Trophoblast cell (in vitro differentiated cells and primary cell): ENCODE data around the gene NDUFA7.

Experiments
- DNase-seq, 2 donors: peaks; one replicate each; pipeline ENCODE4 v3.0.0-alpha.2; 2016
- H2AFZ ChIP-seq: 2 replicates; pipeline ENCODE4 v1.6.1; 2013; ENCODE audit warnings: low read length, moderate library complexity, mild to moderate bottlenecking; ENCODE audit not compliant: insufficient read depth, poor library complexity
- H2AK5ac ChIP-seq: 2 replicates; pipeline ENCODE4 v1.6.1; 2013; ENCODE audit warnings: mild to moderate bottlenecking, low read length
- H2BK120ac ChIP-seq: 2 replicates; pipeline ENCODE4 v1.6.1; 2013; ENCODE audit warnings: low read length, mild to moderate bottlenecking, moderate library complexity; ENCODE audit not compliant: insufficient read depth, poor library complexity
- H2BK12ac ChIP-seq: 2 replicates; pipeline ENCODE4 v1.6.1; 2013; ENCODE audit warnings: mild to moderate bottlenecking, low read length, moderate library complexity
- H2BK5ac ChIP-seq: 2 replicates; pipeline ENCODE4 v1.6.1; 2013; ENCODE audit warnings: low read length, low read depth, moderate library complexity, mild to moderate bottlenecking; ENCODE audit not compliant: poor library complexity
- H3K14ac ChIP-seq: 2 replicates; pipeline ENCODE4 v1.6.1; 2013; ENCODE audit warnings: mild to moderate bottlenecking, low read length
- H3K18ac ChIP-seq: 2 replicates; pipeline ENCODE4 v1.6.1; 2013; ENCODE audit warnings: mild to moderate bottlenecking, low read length
- H3K23ac ChIP-seq: 2 replicates; pipeline ENCODE4 v1.6.1; 2013; ENCODE audit warnings: low read length
- H3K27ac ChIP-seq: 2 replicates; pipeline ENCODE4 v1.5.1; 2013; ENCODE audit warnings: low read depth, mild to moderate bottlenecking, inconsistent platforms, low read length, moderate library complexity
- H3K27me3 ChIP-seq: 2 replicates; pipeline ENCODE4 v1.6.1; 2013; ENCODE audit warnings: inconsistent platforms, mild to moderate bottlenecking, low read length, moderate library complexity; ENCODE audit not compliant: insufficient read depth
- H3K36me3 ChIP-seq, 2 experiments: 1 replicate in 1 of 2; 2 replicates in 1 of 2; pipeline ENCODE4 v1.6.1; 2013; ENCODE audit warnings: low read length in 2 of 2, mild to moderate bottlenecking in 2 of 2, moderate library complexity in 1 of 2; ENCODE audit not compliant: insufficient read depth in 2 of 2, control insufficient read depth in 1 of 2
- H3K4ac ChIP-seq: 2 replicates; pipeline ENCODE4 v1.6.1; 2013; ENCODE audit warnings: low read depth, mild to moderate bottlenecking, low read length, moderate library complexity
- H3K4me1 ChIP-seq, 2 experiments: 1 replicate in 1 of 2; 2 replicates in 1 of 2; pipeline ENCODE4 v1.6.1; 2013; ENCODE audit warnings: low read length in 2 of 2, mild to moderate bottlenecking in 2 of 2, moderate library complexity in 1 of 2; ENCODE audit not compliant: insufficient read depth in 2 of 2, control insufficient read depth in 1 of 2
- H3K4me2 ChIP-seq: 2 replicates; pipeline ENCODE4 v1.6.1; 2013; ENCODE audit warnings: inconsistent platforms, mild to moderate bottlenecking, low read length, moderate library complexity
- H3K4me3 ChIP-seq: 2 replicates; pipeline ENCODE4 v1.5.1; 2013; ENCODE audit warnings: mild to moderate bottlenecking, low read depth, low read length, inconsistent platforms
- H3K79me1 ChIP-seq: one replicate; pipeline ENCODE4 v1.6.1; 2013; ENCODE audit warnings: low read length
- H3K79me2 ChIP-seq: 2 replicates; pipeline ENCODE4 v1.6.1; 2013; ENCODE audit warnings: low read length, mild to moderate bottlenecking; ENCODE audit not compliant: control insufficient read depth, insufficient read depth, poor library complexity
- H3K9ac ChIP-seq: 2 replicates; pipeline ENCODE4 v1.6.1; 2013; ENCODE audit warnings: mild to moderate bottlenecking, low read length
- H3K9me3 ChIP-seq: 2 replicates; pipeline ENCODE4 v1.6.1; 2013; ENCODE audit warnings: low read depth, mild to moderate bottlenecking, control low read depth, inconsistent platforms, low read length; ENCODE audit not compliant: insufficient read depth
- H4K12ac ChIP-seq: 2 replicates; pipeline ENCODE4 v1.6.1; 2013; ENCODE audit warnings: low read depth, mild to moderate bottlenecking, low read length, moderate library complexity
- H4K8ac ChIP-seq: 2 replicates; pipeline ENCODE4 v1.6.1; 2013; ENCODE audit warnings: low read depth, mild to moderate bottlenecking, low read length, moderate library complexity
- H4K91ac ChIP-seq: one replicate; pipeline ENCODE4 v1.6.1; 2013; ENCODE audit warnings: low read depth, mild to moderate bottlenecking, low read length, moderate library complexity
- WGBS: extraction: QIAGEN DNeasy Blood & Tissue Kit; methylation state at CpG from one replicate; pipeline ENCODE4 v1.1.7; 2013; ENCODE audit warnings: missing lambda C conversion rate; ENCODE audit not compliant: insufficient read length, insufficient coverage; ENCODE audit errors: extremely low coverage; 5-methylcytosine and 5-hydroxymethylcytosine counted together

Gene NDUFA7

GRCh38 chr19:8323781-8324185 lies 2.6 kb upstream of the NDUFA7 start:
- no CpG with 5 or more reads among the region's 1 CpG for WGBS
- Histone ChIP-seq H2AFZ (no peak overlapping the region), H2BK5ac (no peak overlapping the region)

GRCh38 chr19:8322638-8322997 lies 1.4 kb upstream of the NDUFA7 start:
- WGBS = no CpG with 5 or more reads among the region's 7 CpGs
- peak overlapping the region; percentile 26 for H3K4ac ChIP-seq
- H2BK5ac ChIP-seq = no peak overlapping the region
- no peak overlapping the region for H3K14ac ChIP-seq
- H4K8ac ChIP-seq = no peak overlapping the region
- H3K27ac ChIP-seq = no peak overlapping the region
- no peak overlapping the region for H3K23ac ChIP-seq
- DNase-seq = no peak
- H4K12ac ChIP-seq = no peak overlapping the region
- H4K91ac ChIP-seq = no peak overlapping the region
- no peak overlapping the region for H3K18ac ChIP-seq
- peak overlapping the region; percentile 57 for H3K9ac ChIP-seq
- H3K4me1 ChIP-seq = peaks cover 8 to 9% of the 10 kb centered on the region in 2 experiments
- H2AK5ac ChIP-seq = no peak overlapping the region
- H3K79me1 ChIP-seq = peaks cover 10% of the 10 kb centered on the region
- no peak overlapping the region for H2BK120ac ChIP-seq
- peaks cover 1% of the 10 kb centered on the region for H3K9me3 ChIP-seq
- no peak overlapping the region for H2AFZ ChIP-seq
- H3K4me2 ChIP-seq = peak overlapping the region; percentile 89
- no peak overlapping the region for H2BK12ac ChIP-seq
- H3K4me3 ChIP-seq = no peak overlapping the region
- peaks cover 22 to 23% of the 10 kb centered on the region in 2 experiments for H3K36me3 ChIP-seq
- H3K27me3 ChIP-seq = no peaks in the 10 kb centered on the region
- peaks cover 18% of the 10 kb centered on the region for H3K79me2 ChIP-seq

More at GRCh38 chr19:8323781-8324185, 2.6 kb upstream of the NDUFA7 start:
- Histone ChIP-seq H3K9ac (no peak overlapping the region), H3K4ac (no peak overlapping the region), H3K4me1 (peaks cover 8 to 9% of the 10 kb centered on the region in 2 experiments), H2AK5ac (no peak overlapping the region), H3K27me3 (no peaks in the 10 kb centered on the region), H4K91ac (no peak overlapping the region), H3K4me3 (no peak overlapping the region), H3K36me3 (peaks cover 22 to 23% of the 10 kb centered on the region in 2 experiments), H4K8ac (no peak overlapping the region), H3K18ac (no peak overlapping the region), H3K9me3 (peaks cover 1% of the 10 kb centered on the region), H3K79me1 (peaks cover 10% of the 10 kb centered on the region), H3K79me2 (peaks cover 18% of the 10 kb centered on the region), H3K14ac (no peak overlapping the region), H3K27ac (no peak overlapping the region), H2BK120ac (no peak overlapping the region), H3K23ac (no peak overlapping the region), H4K12ac (no peak overlapping the region), H2BK12ac (no peak overlapping the region), H3K4me2 (no peak overlapping the region)
- DNase-seq = no peak

- Histone ChIP-seq H2AK5ac (peak overlapping the region; percentile 5), H2BK12ac (no peak overlapping the region), H2BK5ac (peak overlapping the region; percentile 38), H3K23ac (no peak overlapping the region), H3K9me3 (peaks cover 1% of the 10 kb centered on the region), H4K8ac (peak overlapping the region; percentile 79), H3K4ac (peak overlapping the region; percentile 35), H3K27me3 (no peaks in the 10 kb centered on the region), H3K18ac (peak overlapping the region; percentile 41), H4K12ac (no peak overlapping the region), H3K79me1 (peaks cover 10% of the 10 kb centered on the region), H4K91ac (peak overlapping the region; percentile 54), H3K36me3 (peaks cover 22 to 23% of the 10 kb centered on the region in 2 experiments), H2BK120ac (peak overlapping the region; percentile 8), H3K4me3 (peak overlapping the region; percentile 89), H2AFZ (peak overlapping the region; percentile 25), H3K27ac (no peak overlapping the region), H3K14ac (peak overlapping the region; percentile 77), H3K4me2 (peak overlapping the region; percentile 89), H3K4me1 (peaks cover 8 to 9% of the 10 kb centered on the region in 2 experiments), H3K9ac (peak overlapping the region; percentile 97), H3K79me2 (peaks cover 18% of the 10 kb centered on the region)
- DNase-seq = no peak
- no CpG with 5 or more reads among the region's 30 CpGs for WGBS
Observed at GRCh38 chr19:8321986-8322637, 937 bp upstream of the NDUFA7 start.

GRCh38 chr19:8320564-8321066 lies 560 bp downstream of the NDUFA7 start:
- Histone ChIP-seq H4K8ac (peak overlapping the region; percentile 99), H4K12ac (peak overlapping the region; percentile 98), H3K18ac (peak overlapping the region; percentile 33), H3K27me3 (no peaks in the 10 kb centered on the region), H3K79me2 (peaks cover 18% of the 10 kb centered on the region), H3K36me3 (peaks cover 30 to 32% of the 10 kb centered on the region in 2 experiments), H4K91ac (peak overlapping the region; percentile 97), H3K4ac (peak overlapping the region; percentile 59), H3K23ac (no peak overlapping the region), H2AK5ac (peak overlapping the region; percentile 36), H3K9me3 (no peaks in the 10 kb centered on the region), H3K4me2 (peak overlapping the region; percentile 95), H3K27ac (peak overlapping the region; percentile 9), H2AFZ (peak overlapping the region; percentile 84), H3K79me1 (peaks cover 10% of the 10 kb centered on the region), H3K4me3 (peak overlapping the region; percentile 90), H3K14ac (peak overlapping the region; percentile 95), H2BK120ac (peak overlapping the region; percentile 53), H3K9ac (peak overlapping the region; percentile 95), H2BK12ac (no peak overlapping the region), H2BK5ac (peak overlapping the region; percentile 73), H3K4me1 (peaks cover 8 to 9% of the 10 kb centered on the region in 2 experiments)
- peak in 1 of 2 donors; percentile 31 for DNase-seq
- no CpG with 5 or more reads among the region's 16 CpGs for WGBS
